HepG2 (cell line): ENCODE data around the gene CD300LD. TPM values are rescaled to one million over a fixed set of nuclear protein-coding genes. Genes with fewer than 3 reads are reported as not detected.

Source experiments
- ATAC-seq: fragments of 200-7000 bp; cut with Tn5 transposase; 3 replicates; pipeline ENCODE4 v1.9.1; 2020; ENCODE audit warnings: mild to moderate bottlenecking, moderate library complexity
- BruUV-seq: library from RNA; stranded (reverse); fragments of 400-500 nt; replicated peaks from 2 replicates; lab custom pipeline; 2021; lab: Mats Ljungman, UMichigan
- CTCF ChIA-PET: fragments of 300-600 bp; formaldehyde crosslinking; extraction: SDS; loops from one replicate; lab custom pipeline; 2021; ENCODE audit warnings: low total read pairs, inconsistent platforms, low intra/inter-chr PET ratio; lab: Yijun Ruan, JAX
- POLR2A ChIA-PET: fragments of 350-600 bp; sonication (Branson Sonifier 250); formaldehyde crosslinking; loops from one replicate; lab custom pipeline; 2020; ENCODE audit warnings: antibody characterized with exemption, inconsistent platforms; lab: Yijun Ruan, JAX
- DNase-seq: peaks from one replicate; pipeline ENCODE4 v3.0.0-alpha.2; 2015; ENCODE audit warnings: low spot score
- FAIRE-seq: peaks from 3 replicates; lab custom pipeline; 2011; peaks lifted over from hg19 to GRCh38; lab: Jason Lieb, UNC
- H2AFZ ChIP-seq: one replicate; pipeline ENCODE4 v1.6.1; 2011; ENCODE audit warnings: low read length, inconsistent platforms
- H3K27ac ChIP-seq: fragments of 300-600 bp; 3 replicates; pipeline ENCODE4 v1.8.0; 2011; ENCODE audit warnings: mixed run types, mild to moderate bottlenecking, mixed read lengths, low read length, inconsistent platforms; ENCODE audit not compliant: insufficient read depth; ENCODE audit errors: extremely low read length
- H3K27me3 ChIP-seq, 2 experiments: fragments of 200-600 bp in 1 of 2; 2 replicates in 1 of 2; 3 replicates in 1 of 2; pipeline versions ENCODE4 v1.6.0 to v1.8.0; 2011; ENCODE audit warnings: low read length in 2 of 2, mild to moderate bottlenecking in 2 of 2, moderate library complexity in 2 of 2, inconsistent platforms in 1 of 2; ENCODE audit not compliant: insufficient read depth in 2 of 2, control insufficient read depth in 1 of 2
- H3K36me3 ChIP-seq, 2 experiments: fragments of 200-600 bp in 1 of 2; replicated peaks in 1 of 2; 2 replicates in 1 of 2; 3 replicates in 1 of 2; pipeline versions ENCODE4 v1.5.1 to v1.8.0; 2011; ENCODE audit warnings: low read length in 2 of 2, inconsistent platforms in 1 of 2; ENCODE audit not compliant: insufficient read depth in 2 of 2, control insufficient read depth in 1 of 2
- H3K4me1 ChIP-seq: 2 replicates; pipeline ENCODE4 v1.5.1; 2012; ENCODE audit warnings: low read length, inconsistent platforms; ENCODE audit not compliant: insufficient read depth
- H3K4me2 ChIP-seq: 2 replicates; pipeline ENCODE4 v1.6.0; 2011; ENCODE audit warnings: low read depth, low read length, inconsistent platforms
- H3K4me3 ChIP-seq, 3 experiments: fragments of 200-600 bp in 1 of 3; sonication (generic), shearing (Covaris generic) in 1 of 3; replicated peaks in 1 of 3; 2 replicates each; pipeline ENCODE4 v1.5.1; 2011 to 2016; ENCODE audit warnings: low read length in 3 of 3, inconsistent platforms in 2 of 3, low read depth in 2 of 3, mild to moderate bottlenecking in 2 of 3, control low read depth in 1 of 3, mixed read lengths in 1 of 3; ENCODE audit not compliant: insufficient read depth in 1 of 3
- H3K79me2 ChIP-seq: one replicate; pipeline ENCODE4 v1.6.1; 2011; ENCODE audit warnings: low read length, inconsistent platforms; ENCODE audit not compliant: insufficient read depth
- H3K9ac ChIP-seq: 2 replicates; pipeline ENCODE4 v1.6.0; 2011; ENCODE audit warnings: mild to moderate bottlenecking, low read depth, low read length, inconsistent platforms; ENCODE audit not compliant: insufficient read depth
- H3K9me3 ChIP-seq: 2 replicates; pipeline ENCODE4 v1.5.1; 2012; ENCODE audit warnings: mild to moderate bottlenecking, low read length
- H4K20me1 ChIP-seq: 2 replicates; pipeline ENCODE4 v1.6.0; 2011; ENCODE audit warnings: inconsistent platforms, mild to moderate bottlenecking, low read length, moderate library complexity; ENCODE audit not compliant: insufficient read depth
- ARID3A ChIP-seq: IDR thresholded peaks from 2 replicates; pipeline ENCODE4 v1.6.1; 2012; ENCODE audit warnings: low read depth, low read length, improper control_type of control experiment
- ATAD3A ChIP-seq: sonication (generic); formaldehyde crosslinking; IDR thresholded peaks from 2 replicates; pipeline ENCODE4 v1.4.0; 2020; ENCODE audit warnings: missing genetic modification reagents
- FOXK2 ChIP-seq: fragments of 450-650 bp; IDR thresholded peaks from 2 replicates; pipeline ENCODE4 v1.6.1; 2016
- FOXO4 ChIP-seq: sonication (generic); formaldehyde crosslinking; conservative IDR thresholded peaks from 2 replicates; pipeline ENCODE4 v1.8.1; 2023; ENCODE audit warnings: missing genetic modification reagents
- GABPB1 ChIP-seq: IDR thresholded peaks from 2 replicates; pipeline ENCODE4 v1.6.1; 2016; ENCODE audit warnings: mild to moderate bottlenecking, missing genetic modification reagents, moderate library complexity, missing compliant biosample characterization
- RCOR2 ChIP-seq: IDR thresholded peaks from 2 replicates; pipeline ENCODE4 v1.6.1; 2016; ENCODE audit warnings: missing biosample characterization, missing genetic modification reagents
- REL ChIP-seq: sonication (generic); formaldehyde crosslinking; conservative IDR thresholded peaks from 2 replicates; pipeline ENCODE4 v1.8.0; 2022; ENCODE audit warnings: mild to moderate bottlenecking, missing genetic modification reagents, moderate library complexity
- SP2 ChIP-seq: sonication (generic); formaldehyde crosslinking; IDR thresholded peaks from 2 replicates; pipeline ENCODE4 v1.5.1; 2020; ENCODE audit warnings: mild to moderate bottlenecking, missing genetic modification reagents
- SRSF1 ChIP-seq: fragments of 200-400 bp; formaldehyde crosslinking; optimal IDR thresholded peaks from 2 replicates; pipeline ENCODE3; 2017; ENCODE audit warnings: mild to moderate bottlenecking, low read depth, low read length, moderate library complexity
- ZNF143 ChIP-seq: sonication (generic); formaldehyde crosslinking; IDR thresholded peaks from 2 replicates; pipeline ENCODE4 v1.4.0; 2020; ENCODE audit warnings: missing genetic modification reagents
- ZNF383 ChIP-seq: sonication (generic); formaldehyde crosslinking; IDR thresholded peaks from 2 replicates; pipeline ENCODE4 v1.4.0; 2020; ENCODE audit warnings: missing genetic modification reagents, mild to moderate bottlenecking, borderline replicate concordance
- ZNF704 ChIP-seq: sonication (generic); formaldehyde crosslinking; IDR thresholded peaks from 2 replicates; pipeline ENCODE4 v1.8.1; 2023; ENCODE audit warnings: mild to moderate bottlenecking, inconsistent platforms, moderate library complexity, missing genetic modification reagents, borderline replicate concordance
- ZNF720 ChIP-seq: sonication (generic); formaldehyde crosslinking; IDR thresholded peaks from 2 replicates; pipeline ENCODE4 v1.4.0; 2020; ENCODE audit warnings: missing genetic modification reagents
- WGBS: methylation state at CpG from one replicate; pipeline ENCODE4 v1.1.6; 2017; ENCODE audit warnings: low lambda C conversion rate; 5-methylcytosine and 5-hydroxymethylcytosine counted together
- in situ Hi-C: cut with HindIII; loops from 2 replicates; pipeline ENCODE4 v1.10.0; 2017; ENCODE audit warnings: low pct_unique_long_range_greater_than_20kb; ENCODE audit not compliant: extremely low pct_ligation_motif_present
- intact Hi-C: fragments of 100-400 bp; cut with micrococcal nuclease; formaldehyde crosslinking; loops from one replicate; pipeline ENCODE4 v1.10.0; 2022; ENCODE audit not compliant: unreplicated experiment
- polyA plus RNA-seq, 8 experiments: library from polyadenylated mRNA; depleted of rRNA in 3 of 8; stranded (reverse) in 7 of 8; unstranded in 1 of 8; fragments of >200 nt; fragmentation: Illumina TruSeq in 4 of 8; extraction: Trizol in 4 of 8; gene quantifications; 2 replicates each; pipeline versions ENCODE4 v1.2.1 to v1.2.3, GENCODE V29; 2011 to 2016; ENCODE audit warnings: low read depth in 4 of 8, missing spikeins in 1 of 8, mixed read lengths in 1 of 8; ENCODE audit not compliant: insufficient read depth in 1 of 8
- total RNA-seq, 5 experiments: library from RNA; depleted of rRNA; stranded (reverse); fragments of >200 nt; fragmentation: Illumina TruSeq; extraction: Trizol; gene quantifications; 2 replicates each; pipeline ENCODE4 v1.2.3, GENCODE V29; 2016; ENCODE audit warnings: low read depth in 1 of 5
- TF ChIP-seq, protein P1 (sequence below): sonication (generic); formaldehyde crosslinking; IDR thresholded peaks from 2 replicates; pipeline ENCODE4 v1.5.1; 2020; ENCODE audit warnings: missing genetic modification reagents, mild to moderate bottlenecking, borderline replicate concordance
- TF ChIP-seq, protein P2 (sequence below): sonication (generic); formaldehyde crosslinking; IDR thresholded peaks from 2 replicates; pipeline ENCODE4 v1.4.0; 2020; ENCODE audit warnings: missing genetic modification reagents, borderline replicate concordance

The CD300LD gene
- total and polyA plus RNA-seq, 2 of the 13 experiments (the other 11 are each of a cell fraction or from before 2014, with no cell fraction given): not detected

- Histone ChIP-seq H3K36me3 (no peaks in the 10 kb centered on the region), H3K27ac (no peak overlapping the region), H3K4me2 (no peak overlapping the region), H4K20me1 (no peaks in the 10 kb centered on the region), H3K9me3 (no peaks in the 10 kb centered on the region), H3K9ac (no peak overlapping the region), H2AFZ (no peak overlapping the region), H3K79me2 (no peaks in the 10 kb centered on the region), H3K27me3 (peaks cover 17 to 96% of the 10 kb centered on the region in 2 experiments), H3K4me1 (no peaks in the 10 kb centered on the region), H3K4me3 (no peak overlapping the region)
- no TSS peak for BruUV-seq
- CTCF ChIA-PET: no interaction called here
- DNase-seq (no peak), ATAC-seq (no peak), FAIRE-seq (no peak)
- in situ Hi-C loops (no loop called here), intact Hi-C loops (no loop called here)
- TF ChIP-seq ZNF704 (CRISPR knock-in tag) (no peak), ZNF720 (CRISPR knock-in tag) (no peak), SRSF1 (no peak), ZNF143 (CRISPR knock-in tag) (no peak), GABPB1 (CRISPR knock-in tag) (no peak), RCOR2 (CRISPR knock-in tag) (no peak), ATAD3A (CRISPR knock-in tag) (no peak), ARID3A (no peak), REL (CRISPR knock-in tag) (no peak), SP2 (CRISPR knock-in tag) (no peak), FOXK2 (no peak), ZNF383 (CRISPR knock-in tag) (no peak), FOXO4 (no peak)
- TF ChIP-seq, protein P1, sequence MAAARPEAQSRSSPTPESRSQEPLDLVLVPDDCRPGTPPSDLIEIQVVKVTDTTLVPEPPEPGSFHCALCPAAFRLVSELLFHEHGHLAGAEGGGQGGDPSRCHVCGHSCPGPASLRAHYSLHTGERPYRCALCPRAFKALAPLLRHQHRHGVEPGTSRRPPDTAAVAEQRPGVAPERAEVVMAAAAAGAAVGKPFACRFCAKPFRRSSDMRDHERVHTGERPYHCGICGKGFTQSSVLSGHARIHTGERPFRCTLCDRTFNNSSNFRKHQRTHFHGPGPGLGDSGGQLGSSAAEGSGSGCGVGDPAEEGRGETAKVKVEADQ (CRISPR knock-in tag): no peak
- TF ChIP-seq, protein P2, sequence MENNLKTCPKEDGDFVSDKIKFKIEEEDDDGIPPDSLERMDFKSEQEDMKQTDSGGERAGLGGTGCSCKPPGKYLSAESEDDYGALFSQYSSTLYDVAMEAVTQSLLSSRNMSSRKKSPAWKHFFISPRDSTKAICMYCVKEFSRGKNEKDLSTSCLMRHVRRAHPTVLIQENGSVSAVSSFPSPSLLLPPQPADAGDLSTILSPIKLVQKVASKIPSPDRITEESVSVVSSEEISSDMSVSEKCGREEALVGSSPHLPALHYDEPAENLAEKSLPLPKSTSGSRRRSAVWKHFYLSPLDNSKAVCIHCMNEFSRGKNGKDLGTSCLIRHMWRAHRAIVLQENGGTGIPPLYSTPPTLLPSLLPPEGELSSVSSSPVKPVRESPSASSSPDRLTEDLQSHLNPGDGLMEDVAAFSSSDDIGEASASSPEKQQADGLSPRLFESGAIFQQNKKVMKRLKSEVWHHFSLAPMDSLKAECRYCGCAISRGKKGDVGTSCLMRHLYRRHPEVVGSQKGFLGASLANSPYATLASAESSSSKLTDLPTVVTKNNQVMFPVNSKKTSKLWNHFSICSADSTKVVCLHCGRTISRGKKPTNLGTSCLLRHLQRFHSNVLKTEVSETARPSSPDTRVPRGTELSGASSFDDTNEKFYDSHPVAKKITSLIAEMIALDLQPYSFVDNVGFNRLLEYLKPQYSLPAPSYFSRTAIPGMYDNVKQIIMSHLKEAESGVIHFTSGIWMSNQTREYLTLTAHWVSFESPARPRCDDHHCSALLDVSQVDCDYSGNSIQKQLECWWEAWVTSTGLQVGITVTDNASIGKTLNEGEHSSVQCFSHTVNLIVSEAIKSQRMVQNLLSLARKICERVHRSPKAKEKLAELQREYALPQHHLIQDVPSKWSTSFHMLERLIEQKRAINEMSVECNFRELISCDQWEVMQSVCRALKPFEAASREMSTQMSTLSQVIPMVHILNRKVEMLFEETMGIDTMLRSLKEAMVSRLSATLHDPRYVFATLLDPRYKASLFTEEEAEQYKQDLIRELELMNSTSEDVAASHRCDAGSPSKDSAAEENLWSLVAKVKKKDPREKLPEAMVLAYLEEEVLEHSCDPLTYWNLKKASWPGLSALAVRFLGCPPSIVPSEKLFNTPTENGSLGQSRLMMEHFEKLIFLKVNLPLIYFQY (CRISPR knock-in tag): no peak
- WGBS: 0% methylated on average over 2 of the region's 7 CpGs
- POLR2A ChIA-PET: no interaction called here
These were observed 42.7 kb downstream of the CD300LD start for GRCh38 chr17:74549343-74549742.
